H1 (cell line): ENCODE data around the gene RPS29. TPM values are rescaled to one million over a fixed set of nuclear protein-coding genes. Genes with fewer than 3 reads are reported as not detected.

Experiments
- BACH1 ChIP-seq: IDR thresholded peaks from 2 replicates; pipeline ENCODE4 v1.6.1; 2012; ENCODE audit warnings: low read length, improper control_type of control experiment
- BCL11A ChIP-seq, 2 experiments: IDR thresholded peaks; one replicate each; pipeline ENCODE4 v1.6.1; 2011; ENCODE audit warnings: low read depth in 2 of 2, low read length in 2 of 2, mild to moderate bottlenecking in 2 of 2
- BRCA1 ChIP-seq: IDR thresholded peaks from 2 replicates; pipeline ENCODE4 v1.6.1; 2012; ENCODE audit warnings: low read depth, low read length, improper control_type of control experiment
- CHD1 ChIP-seq: IDR thresholded peaks from 2 replicates; pipeline ENCODE4 v1.6.1; 2012; ENCODE audit warnings: low read depth, low read length, improper control_type of control experiment
- CHD2 ChIP-seq: IDR thresholded peaks from 2 replicates; pipeline ENCODE4 v1.6.1; 2012; ENCODE audit warnings: low read length, improper control_type of control experiment
- FOSL1 ChIP-seq: IDR thresholded peaks from 2 replicates; pipeline ENCODE4 v1.6.1; 2011; ENCODE audit warnings: mild to moderate bottlenecking, low read depth, low read length, moderate library complexity; ENCODE audit not compliant: insufficient read depth
- GTF2F1 ChIP-seq: IDR thresholded peaks from 2 replicates; pipeline ENCODE4 v1.6.1; 2012; ENCODE audit warnings: low read depth, low read length, improper control_type of control experiment, borderline replicate concordance
- HDAC2 ChIP-seq, 2 experiments: fragments of 300-600 bp in 1 of 2; sonication (generic) in 1 of 2; IDR thresholded peaks; 2 replicates each; pipeline ENCODE4 v1.6.1; 2011 to 2012; ENCODE audit warnings: low read depth in 2 of 2, low read length in 2 of 2, mild to moderate bottlenecking in 2 of 2, moderate library complexity in 2 of 2, borderline replicate concordance in 1 of 2, inconsistent platforms in 1 of 2
- HDAC6 ChIP-seq: IDR thresholded peaks from one replicate; pipeline ENCODE4 v1.7.1; 2012; ENCODE audit warnings: low read depth, mild to moderate bottlenecking, inconsistent platforms, low read length, moderate library complexity
- KDM1A ChIP-seq: fragments of 200-600, 300-600 bp; sonication (generic); IDR thresholded peaks from 2 replicates; pipeline ENCODE4 v1.7.1; 2016; ENCODE audit warnings: mild to moderate bottlenecking, low read length, borderline replicate concordance
- KDM5A ChIP-seq: fragments of 200-600 bp; IDR thresholded peaks from 2 replicates; pipeline ENCODE4 v1.7.1; 2012; ENCODE audit warnings: mild to moderate bottlenecking, low read length, inconsistent platforms, mixed read lengths
- NRF1 ChIP-seq: IDR thresholded peaks from 2 replicates; pipeline ENCODE4 v1.6.1; 2011; ENCODE audit warnings: mild to moderate bottlenecking, low read depth, low read length, improper control_type of control experiment
- PHF8 ChIP-seq: fragments of 200-600 bp; sonication (generic); conservative IDR thresholded peaks from 2 replicates; pipeline ENCODE4 v1.7.1; 2012; ENCODE audit warnings: low read depth, mild to moderate bottlenecking, inconsistent platforms, low read length, moderate library complexity
- POLR2A ChIP-seq, 2 experiments: IDR thresholded peaks; 1 replicate in 1 of 2; 2 replicates in 1 of 2; pipeline ENCODE4 v1.6.1; 2011; ENCODE audit warnings: low read depth in 2 of 2, low read length in 2 of 2, mild to moderate bottlenecking in 2 of 2; ENCODE audit errors: control extremely low read depth in 1 of 2
- POLR2AphosphoS5 ChIP-seq: IDR thresholded peaks from 2 replicates; pipeline ENCODE4 v1.6.1; 2011; ENCODE audit warnings: low read depth, low read length
- RAD21 ChIP-seq, 2 experiments: IDR thresholded peaks in 1 of 2; conservative IDR thresholded peaks in 1 of 2; 2 replicates each; pipeline ENCODE4 v1.6.1; 2011; ENCODE audit warnings: low read depth in 2 of 2, low read length in 2 of 2, improper control_type of control experiment in 1 of 2, inconsistent platforms in 1 of 2, mild to moderate bottlenecking in 1 of 2, moderate library complexity in 1 of 2
- RNF2 ChIP-seq: fragments of 200-900, 300-1000 bp; sonication (generic); IDR thresholded peaks from 2 replicates; pipeline ENCODE4 v1.7.1; 2016; ENCODE audit warnings: borderline replicate concordance, low read depth, mild to moderate bottlenecking, antibody characterized with exemption, low read length; ENCODE audit not compliant: poor library complexity, severe bottlenecking; ENCODE audit errors: missing control alignments
- RXRA ChIP-seq: IDR thresholded peaks from 2 replicates; pipeline ENCODE4 v1.6.1; 2011; ENCODE audit warnings: low read depth, mild to moderate bottlenecking, low read length, moderate library complexity; ENCODE audit not compliant: insufficient read depth
- SIN3A ChIP-seq, 2 experiments: IDR thresholded peaks in 1 of 2; conservative IDR thresholded peaks in 1 of 2; 2 replicates each; pipeline ENCODE4 v1.6.1; 2011 to 2012; ENCODE audit warnings: low read length in 2 of 2, improper control_type of control experiment in 1 of 2, low read depth in 1 of 2, mild to moderate bottlenecking in 1 of 2
- SIX5 ChIP-seq: IDR thresholded peaks from 2 replicates; pipeline ENCODE4 v1.6.1; 2011; ENCODE audit warnings: mild to moderate bottlenecking, low read depth, low read length
- TAF1 ChIP-seq: IDR thresholded peaks from 2 replicates; pipeline ENCODE4 v1.6.1; 2011; ENCODE audit warnings: mild to moderate bottlenecking, low read depth, low read length
- TCF12 ChIP-seq: IDR thresholded peaks from 2 replicates; pipeline ENCODE4 v1.6.1; 2011; ENCODE audit warnings: low read depth, mild to moderate bottlenecking, low read length
- polyA plus RNA-seq, 7 experiments: library from polyadenylated mRNA; depleted of rRNA in 3 of 7; stranded (reverse) in 5 of 7; unstranded in 2 of 7; fragments of >200 nt in 5 of 7; fragments of 200-250 nt in 2 of 7; gene quantifications; 1 replicate in 5 of 7; 2 replicates in 1 of 7; 4 replicates in 1 of 7; pipeline versions ENCODE4 v1.2.1 to v1.2.3, GENCODE V29; 2011 to 2013; ENCODE audit warnings: missing spikeins in 2 of 7, mixed read lengths in 2 of 7
- total RNA-seq: library from RNA; stranded (reverse); fragmentation: NEBNext Ultra II Directional; extraction: Animal tissue kit (Norgen Biotek cat#: 25700); gene quantifications from 2 replicates; pipeline ENCODE4 v1.2.1, GENCODE V29; 2021
- TF ChIP-seq, protein P1 (sequence below): IDR thresholded peaks from 2 replicates; pipeline ENCODE4 v1.6.1; 2012; ENCODE audit warnings: inconsistent platforms

The RPS29 gene
- total and polyA plus RNA-seq, 2 of the 8 experiments (the other 6 are each of a cell fraction or from before 2014, with no cell fraction given): 2,193 to 23,165 TPM

DNA sequence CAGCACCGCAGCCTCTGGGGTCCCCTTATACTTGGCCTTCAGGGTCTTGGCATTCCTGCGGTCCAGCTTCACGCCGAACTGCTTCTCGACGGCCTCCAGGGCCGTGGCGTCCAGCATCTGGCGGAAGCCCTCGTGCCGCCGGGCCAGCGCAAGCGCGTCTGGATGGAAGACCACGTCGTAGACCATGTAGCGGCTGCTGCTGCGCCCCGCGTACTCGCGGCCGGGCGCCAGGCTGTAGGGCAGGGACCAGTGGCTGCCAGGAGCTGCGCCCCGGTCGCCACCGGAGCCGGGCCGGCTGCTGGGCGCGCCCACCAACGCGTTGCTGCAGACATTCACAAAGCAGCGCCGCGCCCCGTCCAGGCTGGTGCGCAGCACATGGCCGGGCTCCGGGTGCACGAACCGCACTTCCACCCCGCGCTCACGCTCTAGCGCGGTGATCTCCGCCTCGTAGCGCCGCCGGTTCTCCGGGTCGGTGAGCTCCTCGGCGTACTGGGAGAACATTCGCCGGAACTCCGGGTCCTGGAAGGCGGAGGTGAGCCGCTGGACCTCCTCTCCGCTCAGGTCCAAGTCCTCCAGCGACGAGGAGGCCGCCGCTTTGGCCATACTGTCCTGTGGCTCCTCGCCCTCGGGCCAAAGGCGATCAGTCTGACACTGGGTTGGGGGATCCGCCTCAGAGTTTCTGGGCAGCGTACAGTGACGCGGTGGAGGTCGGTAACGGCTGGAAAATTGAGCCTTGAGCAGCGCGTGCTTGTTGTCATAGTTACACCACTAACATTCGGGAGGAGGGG is 48.6 kb upstream of the RPS29 start, which contains the start of gene DNAAF2 (continued):
- TF ChIP-seq BRCA1 (no peak), BCL11A (IDR thresholded peaks at IDR 0.05; ENCODE audit: low read depth in 2 of 2, low read length in 2 of 2) (no peak), TAF1 (no peak; the same call in 1 of the 2 replicates), TCF12 (no peak), KDM5A (0 out of 2 replicates have a peak, but pooled peaks have one; percentile 30), HDAC6 (no peak), BACH1 (no peak), RXRA (no peak), CHD2 (no peak), POLR2A (IDR thresholded peaks at IDR 0.05; ENCODE audit: control extremely low read depth in 1 of 2, low read depth in 2 of 2, low read length in 2 of 2) (peak in 1 of 2 experiments; percentile 40; a peak in 2 of 3 replicates), GTF2F1 (no peak), POLR2AphosphoS5 (no peak; the same call in none of the 2 replicates), KDM1A (no peak), FOSL1 (no peak), CHD1 (no peak; the same call in 1 of the 2 replicates), SIX5 (no peak), SIN3A (conservative IDR thresholded peaks at IDR 0.05 in 1 of 2, IDR thresholded peaks at IDR 0.05 in 1 of 2; ENCODE audit: low read depth in 1 of 2, low read length in 2 of 2) (peak; percentile 31 to 76; a peak in 3 of 4 replicates), NRF1 (peak; percentile 13; the same call in 1 of the 2 replicates), HDAC2 (IDR thresholded peaks at IDR 0.05; ENCODE audit: borderline replicate concordance in 1 of 2, low read depth in 2 of 2, low read length in 2 of 2) (0 out of 4 replicates have a peak, but pooled peaks of 1 of the 2 experiments have one; percentile 37), RNF2 (no peak), RAD21 (IDR thresholded peaks at IDR 0.05 in 1 of 2, conservative IDR thresholded peaks at IDR 0.05 in 1 of 2; ENCODE audit: low read depth in 2 of 2, low read length in 2 of 2) (no peak), PHF8 (peak; percentile 5; the same call in 1 of the 2 replicates)
- TF ChIP-seq, protein P1, sequence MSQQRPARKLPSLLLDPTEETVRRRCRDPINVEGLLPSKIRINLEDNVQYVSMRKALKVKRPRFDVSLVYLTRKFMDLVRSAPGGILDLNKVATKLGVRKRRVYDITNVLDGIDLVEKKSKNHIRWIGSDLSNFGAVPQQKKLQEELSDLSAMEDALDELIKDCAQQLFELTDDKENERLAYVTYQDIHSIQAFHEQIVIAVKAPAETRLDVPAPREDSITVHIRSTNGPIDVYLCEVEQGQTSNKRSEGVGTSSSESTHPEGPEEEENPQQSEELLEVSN: peak; percentile 42; the same call in 1 of the 2 replicates
